Heart left ventricle (tissue), 13 donors: ENCODE measurements around the gene TMEM174.

ENCODE experiments used
- POLR2A ChIP-seq, 2 donors: fragments of 450-650 bp; IDR thresholded peaks; one replicate each; pipeline ENCODE4 v1.6.1; 2017; ENCODE audit warnings: antibody characterized with exemption in 2 of 2, mild to moderate bottlenecking in 2 of 2, moderate library complexity in 2 of 2
- TF ChIP-seq, protein P1 (sequence below), 12 donors: fragments of 200-600 bp; sonication (generic) in 4 of 12; IDR thresholded peaks; one replicate each; pipeline versions ENCODE4 v1.5.0 to v1.8.0; 2018 to 2022; ENCODE audit warnings: antibody characterized with exemption in 12 of 12, mild to moderate bottlenecking in 5 of 12
- donor health status: ischemic (EF 13 %, LVEDD 7.1; RV severe dilation, severe dysfunction).
- donor health status: DM: no; HTN: yes; CAD: no.
- donor health status: DM: no; HTN: no; CAD: no.
- donor health status: ischemic (EF 25% LVEDD 6.9; RV normal size, moderate dysfunction).
- donor health status: ischemic (EF 25% LVEDD 5.7; RV mildly dilated, moderate dysfunction).
- donor health status: ischemic (EF 35%, LVEDD 5.7; RV mildly dilated, moderate dysfunction).
- donor health status: nonischemic (EF 11% LVEDD 7.7; RV severe dilation, severe dysfunction).
- donor health status: DM: yes; HTN: yes; CAD: no.
- donor health status: PGD.
- donor health status: ischemic (EF 29% LVEDD 5.4; RV normal size, mild dysfunction).
- donor health status: nonischemic (EF 23%, LVEDD 6.1; RV moderate dilation, normal function).

- TF ChIP-seq, protein P1, sequence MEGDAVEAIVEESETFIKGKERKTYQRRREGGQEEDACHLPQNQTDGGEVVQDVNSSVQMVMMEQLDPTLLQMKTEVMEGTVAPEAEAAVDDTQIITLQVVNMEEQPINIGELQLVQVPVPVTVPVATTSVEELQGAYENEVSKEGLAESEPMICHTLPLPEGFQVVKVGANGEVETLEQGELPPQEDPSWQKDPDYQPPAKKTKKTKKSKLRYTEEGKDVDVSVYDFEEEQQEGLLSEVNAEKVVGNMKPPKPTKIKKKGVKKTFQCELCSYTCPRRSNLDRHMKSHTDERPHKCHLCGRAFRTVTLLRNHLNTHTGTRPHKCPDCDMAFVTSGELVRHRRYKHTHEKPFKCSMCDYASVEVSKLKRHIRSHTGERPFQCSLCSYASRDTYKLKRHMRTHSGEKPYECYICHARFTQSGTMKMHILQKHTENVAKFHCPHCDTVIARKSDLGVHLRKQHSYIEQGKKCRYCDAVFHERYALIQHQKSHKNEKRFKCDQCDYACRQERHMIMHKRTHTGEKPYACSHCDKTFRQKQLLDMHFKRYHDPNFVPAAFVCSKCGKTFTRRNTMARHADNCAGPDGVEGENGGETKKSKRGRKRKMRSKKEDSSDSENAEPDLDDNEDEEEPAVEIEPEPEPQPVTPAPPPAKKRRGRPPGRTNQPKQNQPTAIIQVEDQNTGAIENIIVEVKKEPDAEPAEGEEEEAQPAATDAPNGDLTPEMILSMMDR (IDR thresholded peaks at IDR 0.05): no peak
- TF ChIP-seq POLR2A (IDR thresholded peaks at IDR 0.05): no peak
These were observed 26.0 kb downstream of the TMEM174 start for GRCh38 chr5:73198833-73199592.
